Measurements from ENCODE around the gene HABP4. TPM values are rescaled to one million over a fixed set of nuclear protein-coding genes. Genes with fewer than 3 reads are reported as not detected.

The HABP4 gene
- total RNA-seq, 4 donors from 2014 or later, result 1.9 to 11.3 (median 5.0) TPM

GRCh38 chr9:96482476-96482875 is 32.5 kb downstream of the HABP4 start:
- WGBS, 2 donors (ENCODE audit: low coverage in 1 of 2), result 65 to 82% methylated on average over 2 of the region's 2 CpGs

GRCh38 chr9:96483197-96483596 is 33.2 kb downstream of the HABP4 start:
- intact Hi-C loops (cut with DNase I; ENCODE audit: low total_unique reads), result no loop called here
- Histone ChIP-seq H3K4me1 (peaks cover 0 to 19% (median 5%) of the 10 kb centered on the region in 4 donors), H3K9me3 (no peaks in the 10 kb centered on the region), H3K4me3 (no peak overlapping the region), H3K27ac (no peak overlapping the region), H3K27me3 (no peaks in the 10 kb centered on the region), H3K36me3 (no peaks in the 10 kb centered on the region)
- 86 to 97% methylated on average over 3 to 4 of the region's 4 CpGs for WGBS, 2 donors (ENCODE audit: low coverage in 1 of 2)
- in situ Hi-C loops (cut with MboI; ENCODE audit: low pct_ligation_motif_present in 1 of 4, low pct_unique_long_range_greater_than_20kb in 1 of 4, low sequenced_read_pairs in 3 of 4), result no loop called here
- no peak for DNase-seq
- TF ChIP-seq EP300 (IDR thresholded peaks at IDR 0.05; ENCODE audit: low read depth), result no peak
- no peak for TF ChIP-seq CTCF (IDR thresholded peaks at IDR 0.05)
- TF ChIP-seq POLR2A (IDR thresholded peaks at IDR 0.05), result no peak
- TF ChIP-seq POLR2AphosphoS5 (IDR thresholded peaks at IDR 0.05), result no peak

More at GRCh38 chr9:96482476-96482875, 32.5 kb downstream of the HABP4 start:
- DNase-seq, result no peak
- intact Hi-C loops (cut with DNase I; ENCODE audit: low total_unique reads), result no loop called here
- in situ Hi-C loops (cut with MboI; ENCODE audit: low pct_ligation_motif_present in 1 of 4, low pct_unique_long_range_greater_than_20kb in 1 of 4, low sequenced_read_pairs in 3 of 4), result no loop called here
- no peaks in the 10 kb centered on the region for H3K27me3 ChIP-seq
- no peak overlapping the region for H3K4me3 ChIP-seq
- H3K9me3 ChIP-seq, result no peaks in the 10 kb centered on the region
- peaks cover 0 to 17% (median 5%) of the 10 kb centered on the region in 4 donors for H3K4me1 ChIP-seq
- H3K27ac ChIP-seq, result no peak overlapping the region
- TF ChIP-seq EP300 (IDR thresholded peaks at IDR 0.05; ENCODE audit: low read depth) (no peak), POLR2A (IDR thresholded peaks at IDR 0.05) (no peak), CTCF (IDR thresholded peaks at IDR 0.05) (no peak), POLR2AphosphoS5 (IDR thresholded peaks at IDR 0.05) (no peak)
- no peaks in the 10 kb centered on the region for H3K36me3 ChIP-seq

- in situ Hi-C loops (cut with MboI; ENCODE audit: low pct_ligation_motif_present in 1 of 4, low pct_unique_long_range_greater_than_20kb in 1 of 4, low sequenced_read_pairs in 3 of 4), result no loop called here
- Histone ChIP-seq H3K27me3 (no peaks in the 10 kb centered on the region), H3K4me1 (peaks cover 0 to 19% (median 5%) of the 10 kb centered on the region in 4 donors), H3K27ac (no peak overlapping the region), H3K9me3 (no peaks in the 10 kb centered on the region), H3K4me3 (no peak overlapping the region), H3K36me3 (no peaks in the 10 kb centered on the region)
- TF ChIP-seq CTCF (IDR thresholded peaks at IDR 0.05) (no peak), POLR2AphosphoS5 (IDR thresholded peaks at IDR 0.05) (no peak), POLR2A (IDR thresholded peaks at IDR 0.05) (no peak), EP300 (IDR thresholded peaks at IDR 0.05; ENCODE audit: low read depth) (no peak)
- 51 to 64% methylated on average over 3 of the region's 3 CpGs for WGBS, 2 donors (ENCODE audit: low coverage in 1 of 2)
- DNase-seq, result no peak
- intact Hi-C loops (cut with DNase I; ENCODE audit: low total_unique reads), result no loop called here
Observed at GRCh38 chr9:96483733-96484390, 33.9 kb downstream of the HABP4 start.

GRCh38 chr9:96484521-96484931 is 34.6 kb downstream of the HABP4 start:
- Histone ChIP-seq H3K4me1 (peaks cover 0 to 19% (median 5%) of the 10 kb centered on the region in 4 donors), H3K36me3 (no peaks in the 10 kb centered on the region), H3K4me3 (no peak overlapping the region), H3K9me3 (no peaks in the 10 kb centered on the region), H3K27me3 (no peaks in the 10 kb centered on the region), H3K27ac (no peak overlapping the region)
- intact Hi-C loops (cut with DNase I; ENCODE audit: low total_unique reads) (no loop called here), in situ Hi-C loops (cut with MboI; ENCODE audit: low pct_ligation_motif_present in 1 of 4, low pct_unique_long_range_greater_than_20kb in 1 of 4, low sequenced_read_pairs in 3 of 4) (no loop called here)
- 79 to 86% methylated on average over 4 of the region's 4 CpGs for WGBS, 2 donors (ENCODE audit: low coverage in 1 of 2)
- TF ChIP-seq EP300 (IDR thresholded peaks at IDR 0.05; ENCODE audit: low read depth) (no peak), POLR2A (IDR thresholded peaks at IDR 0.05) (no peak)
- DNase-seq, result no peak

All from transverse colon (tissue), 4 donors.